ENCODE data around the gene CHCHD6. TPM values are rescaled to one million over a fixed set of nuclear protein-coding genes. Genes with fewer than 3 reads are reported as not detected.

Gene CHCHD6
- total and polyA plus RNA-seq, 8 donors = 5.0 to 10.9 (median 6.0) TPM

DNA sequence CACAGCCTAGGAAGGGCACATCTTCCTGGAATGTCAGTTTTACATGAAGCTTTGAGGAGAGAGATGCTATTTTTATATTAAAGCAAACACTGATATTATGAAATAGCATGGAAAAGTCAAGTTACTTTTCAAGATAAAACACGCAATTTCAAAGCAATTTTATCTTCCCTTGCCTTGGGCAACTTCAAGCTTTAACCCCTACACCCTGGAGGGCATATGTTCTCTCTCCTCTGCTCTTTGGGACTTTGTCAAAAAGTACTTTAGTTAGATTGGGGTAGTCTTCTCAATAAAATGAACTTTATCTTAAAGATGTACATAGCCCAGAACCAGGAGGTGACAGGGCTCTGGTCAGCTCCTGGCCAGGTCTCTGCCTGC lies 192.0 kb downstream of the CHCHD6 start:
- DNase-seq (no peak), FAIRE-seq (no peak), ATAC-seq (peak in 1 of 4 donors; percentile 9)
- H3K9me3 ChIP-seq = no peaks in the 10 kb centered on the region
- intact Hi-C loops (cut with DNase I) = no loop called here
- no peak overlapping the region for H3K4me3 ChIP-seq
- H3K27me3 ChIP-seq = no peaks in the 10 kb centered on the region
- TF ChIP-seq, protein P1, sequence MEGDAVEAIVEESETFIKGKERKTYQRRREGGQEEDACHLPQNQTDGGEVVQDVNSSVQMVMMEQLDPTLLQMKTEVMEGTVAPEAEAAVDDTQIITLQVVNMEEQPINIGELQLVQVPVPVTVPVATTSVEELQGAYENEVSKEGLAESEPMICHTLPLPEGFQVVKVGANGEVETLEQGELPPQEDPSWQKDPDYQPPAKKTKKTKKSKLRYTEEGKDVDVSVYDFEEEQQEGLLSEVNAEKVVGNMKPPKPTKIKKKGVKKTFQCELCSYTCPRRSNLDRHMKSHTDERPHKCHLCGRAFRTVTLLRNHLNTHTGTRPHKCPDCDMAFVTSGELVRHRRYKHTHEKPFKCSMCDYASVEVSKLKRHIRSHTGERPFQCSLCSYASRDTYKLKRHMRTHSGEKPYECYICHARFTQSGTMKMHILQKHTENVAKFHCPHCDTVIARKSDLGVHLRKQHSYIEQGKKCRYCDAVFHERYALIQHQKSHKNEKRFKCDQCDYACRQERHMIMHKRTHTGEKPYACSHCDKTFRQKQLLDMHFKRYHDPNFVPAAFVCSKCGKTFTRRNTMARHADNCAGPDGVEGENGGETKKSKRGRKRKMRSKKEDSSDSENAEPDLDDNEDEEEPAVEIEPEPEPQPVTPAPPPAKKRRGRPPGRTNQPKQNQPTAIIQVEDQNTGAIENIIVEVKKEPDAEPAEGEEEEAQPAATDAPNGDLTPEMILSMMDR (IDR thresholded peaks at IDR 0.05) = no peak
- no peak overlapping the region for H3K27ac ChIP-seq
- H3K36me3 ChIP-seq = no peaks in the 10 kb centered on the region
- 29 to 39% methylated on average over 1 of the region's 1 CpG for WGBS, 2 donors
- H3K4me1 ChIP-seq = peaks cover 0 to 14% (median 6%) of the 10 kb centered on the region in 3 donors

DNA sequence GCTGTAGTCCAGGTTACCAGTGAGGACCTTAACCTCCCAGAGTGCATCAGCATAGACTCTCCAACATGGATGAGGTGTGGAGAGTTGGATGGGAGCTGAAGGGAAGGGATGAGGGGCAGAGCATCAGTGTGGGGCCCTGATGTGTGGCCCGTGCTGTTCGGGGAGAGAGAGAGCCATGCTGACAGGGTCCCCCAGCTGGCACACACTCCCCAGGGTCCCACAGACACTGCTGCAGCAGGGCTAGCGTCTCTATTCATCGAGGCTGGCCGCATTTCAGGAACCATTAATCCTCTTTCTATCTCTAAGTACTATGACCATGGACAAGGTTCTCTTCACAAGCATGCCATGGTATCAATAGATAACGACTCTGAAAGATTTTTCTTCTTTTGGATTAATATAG lies 192.9 kb downstream of the CHCHD6 start:
- Histone ChIP-seq H3K9me3 (no peaks in the 10 kb centered on the region), H3K4me3 (no peak overlapping the region), H3K36me3 (no peaks in the 10 kb centered on the region), H3K27me3 (no peaks in the 10 kb centered on the region), H3K4me1 (peaks cover 0 to 14% (median 6%) of the 10 kb centered on the region in 3 donors), H3K27ac (no peak overlapping the region)
- TF ChIP-seq, protein P1 (IDR thresholded peaks at IDR 0.05) = no peak
- WGBS, 2 donors = 85 to 86% methylated on average over 6 of the region's 6 CpGs
- FAIRE-seq = no peak
- DNase-seq = no peak
- intact Hi-C loops (cut with DNase I) = no loop called here
- no peak for ATAC-seq

DNA sequence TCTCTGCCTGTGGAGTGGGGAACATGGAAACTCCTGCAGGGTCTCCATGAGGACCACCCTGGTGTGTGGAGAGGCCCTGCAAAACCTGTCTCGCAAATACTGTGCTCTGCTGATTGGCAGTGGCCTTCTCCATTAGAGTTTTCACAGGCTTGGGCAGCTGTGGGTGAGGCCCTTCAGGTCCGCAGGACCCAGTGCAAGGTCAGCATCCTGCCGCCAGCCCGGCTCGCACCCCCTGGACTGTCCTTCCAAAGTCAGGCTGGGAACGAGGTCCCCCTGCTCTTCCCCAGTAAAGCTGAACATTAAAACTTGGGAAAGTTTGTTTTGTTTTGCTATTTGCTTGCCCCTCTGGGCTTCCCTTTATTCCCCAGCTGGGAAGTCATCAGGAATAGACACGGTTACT lies 193.9 kb downstream of the CHCHD6 start:
- no peak for FAIRE-seq
- intact Hi-C loops (cut with DNase I) = no loop called here
- TF ChIP-seq, protein P1 (IDR thresholded peaks at IDR 0.05) = no peak

DNA sequence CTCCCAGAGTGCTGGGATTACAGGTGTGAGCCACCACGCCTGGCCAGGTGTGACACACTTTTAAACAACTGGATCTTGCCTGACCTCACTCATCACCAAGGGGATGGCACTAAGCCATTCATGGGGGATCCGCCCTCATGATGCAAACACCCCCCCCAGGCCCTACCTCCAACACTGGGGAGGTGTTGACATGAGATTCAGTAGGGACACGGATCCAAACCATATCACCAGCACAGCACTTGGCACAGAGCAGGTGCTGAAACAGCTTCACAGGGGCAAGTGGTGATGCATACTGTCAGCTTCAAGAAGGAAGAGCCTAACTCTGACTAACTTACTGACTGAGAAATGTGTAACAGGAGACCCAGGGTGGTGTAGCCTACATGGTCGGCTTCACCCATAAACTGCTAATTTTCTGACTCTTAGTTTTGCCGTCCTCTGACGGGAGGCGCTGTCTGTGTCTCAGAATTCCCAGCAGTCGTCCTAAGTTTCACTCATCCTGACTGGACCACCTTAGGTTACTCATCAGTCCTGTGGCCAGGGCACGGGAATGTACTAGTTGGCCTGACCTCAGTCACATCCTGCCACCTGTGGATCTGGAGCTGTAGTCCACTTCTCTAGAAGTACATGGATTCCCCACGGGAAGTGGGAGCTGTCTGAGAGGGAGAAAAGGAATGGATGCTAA lies 197.0 kb downstream of the CHCHD6 start:
- Histone ChIP-seq H3K27me3 (no peaks in the 10 kb centered on the region), H3K4me1 (peaks cover 0 to 2% (median 0%) of the 10 kb centered on the region in 3 donors), H3K36me3 (no peaks in the 10 kb centered on the region), H3K27ac (no peak overlapping the region), H3K4me3 (no peak overlapping the region), H3K9me3 (no peaks in the 10 kb centered on the region)
- ATAC-seq (no peak), FAIRE-seq (no peak), DNase-seq (no peak)
- intact Hi-C loops (cut with DNase I) = no loop called here
- TF ChIP-seq, protein P1 (IDR thresholded peaks at IDR 0.05) = no peak
- 93 to 96% methylated on average over 10 of the region's 10 CpGs for WGBS, 2 donors

More for the DNA sequence above, 193.9 kb downstream of the CHCHD6 start:
- no peak overlapping the region for H3K4me3 ChIP-seq
- no peak for ATAC-seq
- H3K27me3 ChIP-seq = no peaks in the 10 kb centered on the region
- peaks cover 0 to 14% (median 6%) of the 10 kb centered on the region in 3 donors for H3K4me1 ChIP-seq
- H3K9me3 ChIP-seq = no peaks in the 10 kb centered on the region
- DNase-seq = no peak
- no peak overlapping the region for H3K27ac ChIP-seq
- H3K36me3 ChIP-seq = no peaks in the 10 kb centered on the region
- WGBS, 2 donors = 94 to 95% methylated on average over 7 of the region's 7 CpGs

DNA sequence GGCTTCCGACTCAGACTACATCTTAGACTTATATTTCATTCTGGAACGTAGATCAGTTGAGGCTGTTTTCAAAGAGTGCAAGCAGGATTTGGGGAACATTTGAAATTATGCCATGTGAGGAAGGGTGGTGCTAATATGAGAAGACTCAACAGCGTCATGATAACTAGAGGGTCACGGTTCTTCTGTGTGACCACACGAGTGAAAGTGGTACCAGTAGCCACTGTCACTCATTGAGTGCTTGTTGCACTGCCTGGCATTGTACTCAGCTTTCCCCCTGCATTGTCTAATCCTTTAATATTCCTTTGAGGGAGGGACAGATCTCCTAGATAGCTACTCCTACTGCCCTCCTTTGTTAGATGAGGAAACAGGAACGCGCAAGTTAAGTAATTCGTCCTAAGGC lies 197.6 kb downstream of the CHCHD6 start:
- no peak overlapping the region for H3K27ac ChIP-seq
- no peaks in the 10 kb centered on the region for H3K4me1 ChIP-seq
- no peaks in the 10 kb centered on the region for H3K36me3 ChIP-seq
- H3K4me3 ChIP-seq = no peak overlapping the region
- H3K9me3 ChIP-seq = no peaks in the 10 kb centered on the region
- DNase-seq = no peak
- intact Hi-C loops (cut with DNase I) = no loop called here
- ATAC-seq = no peak
- no peak for FAIRE-seq
- TF ChIP-seq, protein P1 (IDR thresholded peaks at IDR 0.05) = no peak
- no peaks in the 10 kb centered on the region for H3K27me3 ChIP-seq
- 94 to 96% methylated on average over 8 of the region's 8 CpGs for WGBS, 2 donors

Measured in pancreas (tissue), 10 donors.